Measurements from ENCODE around the gene TMPRSS6. TPM values are rescaled to one million over a fixed set of nuclear protein-coding genes. Genes with fewer than 3 reads are reported as not detected.

Gene TMPRSS6
- total and polyA plus RNA-seq, 2 of the 13 experiments (the other 11 are each of a cell fraction or from before 2014, with no cell fraction given): 4.2 to 4.8 TPM

DNA sequence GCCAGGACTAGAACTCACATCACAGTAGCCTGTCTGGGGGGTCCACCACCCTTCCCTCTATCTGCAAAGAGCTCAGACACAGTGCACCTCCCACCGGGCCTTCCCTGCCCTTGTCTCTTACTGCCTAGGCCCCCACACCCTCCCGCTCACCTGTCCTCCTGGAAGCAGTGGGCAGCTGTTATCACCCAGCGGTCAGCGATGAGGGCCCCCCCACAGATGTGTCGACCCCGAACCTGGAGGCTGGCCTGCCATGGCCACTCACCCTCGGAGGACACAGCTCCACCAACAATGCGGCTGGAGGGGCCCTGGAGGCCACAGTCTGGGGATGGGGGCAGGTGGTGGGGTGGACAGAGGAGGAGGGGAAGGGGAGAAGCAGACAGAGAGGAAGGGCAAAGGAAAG is 39.2 kb downstream of the TMPRSS6 start:
- 51% methylated on average over 8 of the region's 8 CpGs for WGBS (ENCODE audit: low lambda C conversion rate)
- Histone ChIP-seq H3K36me3 (replicated peaks in 1 of 2; ENCODE audit: control insufficient read depth in 1 of 2, insufficient read depth in 2 of 2, low read length in 2 of 2) (no peaks in the 10 kb centered on the region), H3K4me2 (ENCODE audit: low read depth, low read length) (no peak overlapping the region), H3K27ac (ENCODE audit: extremely low read length, insufficient read depth, low read length) (no peak overlapping the region), H3K9me3 (ENCODE audit: low read length) (peaks cover 11% of the 10 kb centered on the region; the same call in 1 of the 2 replicates), H4K20me1 (ENCODE audit: insufficient read depth, low read length) (no peaks in the 10 kb centered on the region), H3K4me3 (replicated peaks in 1 of 3; ENCODE audit: insufficient read depth in 1 of 3, low read depth in 2 of 3, low read length in 3 of 3) (no peak overlapping the region), H3K79me2 (ENCODE audit: insufficient read depth, low read length) (no peaks in the 10 kb centered on the region), H2AFZ (ENCODE audit: low read length) (no peak overlapping the region), H3K9ac (ENCODE audit: insufficient read depth, low read depth, low read length) (no peak overlapping the region), H3K4me1 (ENCODE audit: insufficient read depth, low read length) (peaks cover 13% of the 10 kb centered on the region; the same call in 1 of the 2 replicates), H3K27me3 (ENCODE audit: control insufficient read depth in 1 of 2, insufficient read depth in 2 of 2, low read length in 2 of 2) (no peaks in the 10 kb centered on the region)
- intact Hi-C loops (cut with micrococcal nuclease; ENCODE audit: unreplicated experiment): no loop called here
- CTCF ChIA-PET (ENCODE audit: low intra/inter-chr PET ratio, low total read pairs): no interaction called here
- in situ Hi-C loops (cut with HindIII; ENCODE audit: extremely low pct_ligation_motif_present, low pct_unique_long_range_greater_than_20kb): no loop called here
- BruUV-seq (replicated peaks): no TSS peak
- TF ChIP-seq CREB1 (IDR thresholded peaks at IDR 0.05) (no peak), CREB1 (CRISPR knock-in tag; IDR thresholded peaks at IDR 0.05) (no peak), PAX8 (CRISPR knock-in tag; IDR thresholded peaks at IDR 0.05; ENCODE audit: borderline replicate concordance) (no peak), ZNF891 (CRISPR knock-in tag; IDR thresholded peaks at IDR 0.05) (no peak), DMAP1 (CRISPR knock-in tag; IDR thresholded peaks at IDR 0.05) (no peak), CENPX (CRISPR knock-in tag; IDR thresholded peaks at IDR 0.05) (no peak), SMARCC2 (IDR thresholded peaks at IDR 0.05) (no peak), GFI1 (CRISPR knock-in tag; IDR thresholded peaks at IDR 0.05; ENCODE audit: borderline replicate concordance) (no peak), ZNF33A (CRISPR knock-in tag; IDR thresholded peaks at IDR 0.05; ENCODE audit: borderline replicate concordance) (no peak), JUND (CRISPR knock-in tag; IDR thresholded peaks at IDR 0.05) (no peak), PHF20 (CRISPR knock-in tag; IDR thresholded peaks at IDR 0.05) (no peak), MYNN (CRISPR knock-in tag; IDR thresholded peaks at IDR 0.05; ENCODE audit: low read depth) (no peak)
- DNase-seq (ENCODE audit: low spot score) (no peak), ATAC-seq (no peak), FAIRE-seq (no peak)
- POLR2A ChIA-PET: no interaction called here

DNA sequence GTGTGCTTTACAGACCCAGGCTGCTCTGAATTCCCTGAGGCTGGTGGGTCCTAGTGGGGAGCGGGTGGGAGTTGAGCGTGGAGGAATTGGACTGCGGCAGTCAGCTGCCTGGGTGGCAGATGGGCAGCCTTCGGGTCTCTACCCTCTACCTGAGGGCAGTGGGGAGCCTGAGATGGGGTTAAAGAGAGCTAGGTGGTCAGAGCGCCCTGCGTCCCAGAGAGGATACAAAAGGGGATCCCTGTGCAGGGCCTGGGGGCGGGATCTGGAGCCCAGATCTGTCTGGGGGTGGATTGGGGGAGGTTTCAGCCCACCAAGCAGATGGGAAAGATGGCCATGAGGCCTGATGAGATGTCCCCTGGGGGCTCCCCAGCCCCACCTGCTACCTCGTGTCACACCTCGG is 39.8 kb downstream of the TMPRSS6 start:
- Histone ChIP-seq H3K79me2 (ENCODE audit: insufficient read depth, low read length) (no peaks in the 10 kb centered on the region), H2AFZ (ENCODE audit: low read length) (no peak overlapping the region), H3K4me3 (replicated peaks in 1 of 3; ENCODE audit: insufficient read depth in 1 of 3, low read depth in 2 of 3, low read length in 3 of 3) (no peak overlapping the region), H3K4me1 (ENCODE audit: insufficient read depth, low read length) (peaks cover 11% of the 10 kb centered on the region; the same call in 1 of the 2 replicates), H3K9me3 (ENCODE audit: low read length) (peaks cover 11% of the 10 kb centered on the region; the same call in 1 of the 2 replicates), H4K20me1 (ENCODE audit: insufficient read depth, low read length) (no peaks in the 10 kb centered on the region), H3K9ac (ENCODE audit: insufficient read depth, low read depth, low read length) (no peak overlapping the region), H3K4me2 (ENCODE audit: low read depth, low read length) (no peak overlapping the region), H3K36me3 (replicated peaks in 1 of 2; ENCODE audit: control insufficient read depth in 1 of 2, insufficient read depth in 2 of 2, low read length in 2 of 2) (no peaks in the 10 kb centered on the region), H3K27me3 (ENCODE audit: control insufficient read depth in 1 of 2, insufficient read depth in 2 of 2, low read length in 2 of 2) (no peaks in the 10 kb centered on the region), H3K27ac (ENCODE audit: extremely low read length, insufficient read depth, low read length) (no peak overlapping the region)
- ATAC-seq (no peak), FAIRE-seq (no peak), DNase-seq (ENCODE audit: low spot score) (no peak)
- intact Hi-C loops (cut with micrococcal nuclease; ENCODE audit: unreplicated experiment): no loop called here
- POLR2A ChIA-PET: no interaction called here
- CTCF ChIA-PET (ENCODE audit: low intra/inter-chr PET ratio, low total read pairs): no interaction called here
- WGBS (ENCODE audit: low lambda C conversion rate): 64% methylated on average over 6 of the region's 9 CpGs
- BruUV-seq (replicated peaks): no TSS peak
- in situ Hi-C loops (cut with HindIII; ENCODE audit: extremely low pct_ligation_motif_present, low pct_unique_long_range_greater_than_20kb): no loop called here
- TF ChIP-seq ZNF337 (CRISPR knock-in tag; IDR thresholded peaks at IDR 0.05; ENCODE audit: borderline replicate concordance, low read depth) (no peak), RFXAP (CRISPR knock-in tag; IDR thresholded peaks at IDR 0.05; ENCODE audit: borderline replicate concordance) (no peak), ATM (IDR thresholded peaks at IDR 0.05; ENCODE audit: borderline replicate concordance) (no peak), ZNF343 (CRISPR knock-in tag; IDR thresholded peaks at IDR 0.05) (no peak), ZNF766 (CRISPR knock-in tag; IDR thresholded peaks at IDR 0.05; ENCODE audit: borderline replicate concordance) (no peak), ZNF260 (CRISPR knock-in tag; IDR thresholded peaks at IDR 0.05; ENCODE audit: borderline replicate concordance, low read depth) (no peak)
- TF ChIP-seq, protein P1, sequence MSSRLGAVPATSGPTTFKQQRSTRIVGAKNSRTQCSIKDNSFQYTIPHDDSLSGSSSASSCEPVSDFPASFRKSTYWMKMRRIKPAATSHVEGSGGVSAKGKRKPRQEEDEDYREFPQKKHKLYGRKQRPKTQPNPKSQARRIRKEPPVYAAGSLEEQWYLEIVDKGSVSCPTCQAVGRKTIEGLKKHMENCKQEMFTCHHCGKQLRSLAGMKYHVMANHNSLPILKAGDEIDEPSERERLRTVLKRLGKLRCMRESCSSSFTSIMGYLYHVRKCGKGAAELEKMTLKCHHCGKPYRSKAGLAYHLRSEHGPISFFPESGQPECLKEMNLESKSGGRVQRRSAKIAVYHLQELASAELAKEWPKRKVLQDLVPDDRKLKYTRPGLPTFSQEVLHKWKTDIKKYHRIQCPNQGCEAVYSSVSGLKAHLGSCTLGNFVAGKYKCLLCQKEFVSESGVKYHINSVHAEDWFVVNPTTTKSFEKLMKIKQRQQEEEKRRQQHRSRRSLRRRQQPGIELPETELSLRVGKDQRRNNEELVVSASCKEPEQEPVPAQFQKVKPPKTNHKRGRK (CRISPR knock-in tag; IDR thresholded peaks at IDR 0.05): no peak
